PC-3 (cell line): ENCODE results near the gene DCDC1. TPM values are rescaled to one million over a fixed set of nuclear protein-coding genes. Genes with fewer than 3 reads are reported as not detected.

Source experiments
- ATAC-seq: fragments of 200-7000 bp; cut with Tn5 transposase; 2 replicates; pipeline ENCODE4 v1.9.1; 2020; ENCODE audit warnings: mild to moderate bottlenecking, moderate library complexity
- BruUV-seq: library from RNA; stranded (reverse); fragments of 400-500 nt; replicated peaks from 2 replicates; lab custom pipeline; 2021; lab: Mats Ljungman, UMichigan
- CTCF ChIA-PET: fragments of 300-600 bp; sonication (Branson Sonifier 250); formaldehyde crosslinking; loops from one replicate; lab custom pipeline; 2022; ENCODE audit warnings: antibody characterized with exemption; lab: Charles Lee
- POLR2A ChIA-PET: fragments of 300-600 bp; sonication (Branson Sonifier 250); formaldehyde crosslinking; loops from one replicate; lab custom pipeline; 2022; ENCODE audit warnings: antibody characterized with exemption; ENCODE audit not compliant: unreplicated experiment; lab: Charles Lee
- DNase-seq: peaks from one replicate; pipeline ENCODE4 v3.0.0-alpha.2; 2015
- H2AFZ ChIP-seq: fragments of 300-600 bp; sonication (generic); 2 replicates; pipeline ENCODE4 v1.6.0; 2016; ENCODE audit warnings: antibody characterized with exemption, low read length
- H3F3A ChIP-seq: fragments of 300-600 bp; sonication (generic); one replicate; pipeline ENCODE4 v1.6.0; 2017; ENCODE audit warnings: antibody characterized with exemption, low read length, control low read depth, mild to moderate bottlenecking; ENCODE audit not compliant: unreplicated experiment
- H3K27ac ChIP-seq: fragments of 300-600 bp; sonication (generic); 2 replicates; pipeline ENCODE4 v1.5.1; 2016; ENCODE audit warnings: mild to moderate bottlenecking, low read length
- H3K27me3 ChIP-seq: fragments of 300-600 bp; sonication (generic); 2 replicates; pipeline ENCODE4 v1.6.1; 2016; ENCODE audit warnings: low read length, mixed read lengths
- H3K36me3 ChIP-seq: fragments of 300-600 bp; sonication (generic); 2 replicates; pipeline ENCODE4 v1.6.1; 2016; ENCODE audit warnings: low read depth, mixed run types, low read length, mixed read lengths
- H3K4me1 ChIP-seq: fragments of 300-600 bp; sonication (generic); 2 replicates; pipeline ENCODE4 v1.5.1; 2016; ENCODE audit warnings: low read length; ENCODE audit not compliant: insufficient read depth
- H3K4me2 ChIP-seq: fragments of 300-600 bp; sonication (generic); 2 replicates; pipeline ENCODE4 v1.6.0; 2016; ENCODE audit warnings: low read length
- H3K4me3 ChIP-seq: fragments of 300-600 bp; sonication (generic); 2 replicates; pipeline ENCODE4 v1.5.1; 2016; ENCODE audit warnings: mild to moderate bottlenecking, low read length, mixed read lengths
- H3K79me2 ChIP-seq: fragments of 300-600 bp; sonication (generic); 2 replicates; pipeline ENCODE4 v1.6.1; 2017; ENCODE audit warnings: low read length, mixed read lengths
- H3K9ac ChIP-seq: fragments of 300-600 bp; sonication (generic); 2 replicates; pipeline ENCODE4 v1.6.0; 2016; ENCODE audit warnings: mild to moderate bottlenecking, low read length
- H3K9me2 ChIP-seq: fragments of 300-600 bp; sonication (generic); replicated peaks from 2 replicates; pipeline ENCODE4 v1.6.1; 2016; ENCODE audit warnings: mixed run types, low read length, mixed read lengths
- H3K9me3 ChIP-seq: fragments of 300-600 bp; sonication (generic); 2 replicates; pipeline ENCODE4 v1.6.1; 2016; ENCODE audit warnings: low read length, mixed read lengths
- H4K20me1 ChIP-seq: fragments of 300-600 bp; sonication (generic); 2 replicates; pipeline ENCODE4 v1.6.1; 2016; ENCODE audit warnings: low read length, mixed read lengths
- CTCF ChIP-seq: fragments of 300-600 bp; sonication (generic); conservative IDR thresholded peaks from 2 replicates; pipeline ENCODE4 v1.5.1; 2017; ENCODE audit warnings: antibody characterized with exemption, low read depth, mild to moderate bottlenecking, low read length
- EZH2 ChIP-seq: fragments of 300-600 bp; sonication (generic); IDR thresholded peaks from one replicate; pipeline ENCODE4 v1.6.1; 2017; ENCODE audit warnings: antibody characterized with exemption, mild to moderate bottlenecking, low read length; ENCODE audit not compliant: unreplicated experiment
- EZH2phosphoT487 ChIP-seq: fragments of 300-600 bp; sonication (generic); IDR thresholded peaks from 2 replicates; pipeline ENCODE4 v1.6.1; 2018; ENCODE audit warnings: mild to moderate bottlenecking, antibody characterized with exemption, low read length, borderline replicate concordance
- intact Hi-C: fragments of 100-400 bp; cut with micrococcal nuclease; formaldehyde crosslinking; loops from 2 replicates; pipeline ENCODE4 v1.9.0; 2023
- total RNA-seq: library from RNA; depleted of rRNA; stranded (reverse); fragments of >200 nt; gene quantifications from 2 replicates; pipeline ENCODE4 v1.2.3, GENCODE V29; 2014

Gene DCDC1
- total RNA-seq, 1 experiment from 2014 or later: not detected

- no peak overlapping the region for H3K27ac ChIP-seq
- intact Hi-C loops: no loop called here
- H2AFZ ChIP-seq: no peak overlapping the region
- no peak for TF ChIP-seq EZH2phosphoT487
- TF ChIP-seq EZH2: no peak
- TF ChIP-seq CTCF: no peak
- H3K9me2 ChIP-seq: no peaks in the 10 kb centered on the region
- no peak overlapping the region for H3K4me3 ChIP-seq
- ATAC-seq (no peak), DNase-seq (no peak)
- H3K4me2 ChIP-seq: no peak overlapping the region
- ChIA-PET POLR2A (no interaction called here), CTCF (no interaction called here)
- peaks cover 8% of the 10 kb centered on the region; the same call in 1 of the 2 replicates for H3K27me3 ChIP-seq
- no peak overlapping the region for H3K9ac ChIP-seq
- no TSS peak for BruUV-seq
- no peaks in the 10 kb centered on the region for H3K4me1 ChIP-seq
- no peaks in the 10 kb centered on the region for H3F3A ChIP-seq
- no peaks in the 10 kb centered on the region for H3K9me3 ChIP-seq
- no peaks in the 10 kb centered on the region for H3K79me2 ChIP-seq
- no peaks in the 10 kb centered on the region for H3K36me3 ChIP-seq
- H4K20me1 ChIP-seq: no peaks in the 10 kb centered on the region
Observed at GRCh38 chr11:31026315-31026714, 343.2 kb downstream of the DCDC1 start.

- no peak overlapping the region for H3K9ac ChIP-seq
- ATAC-seq (no peak), DNase-seq (no peak)
- no peaks in the 10 kb centered on the region for H3K4me1 ChIP-seq
- POLR2A ChIA-PET: no interaction called here
- no peak overlapping the region for H3K4me2 ChIP-seq
- H3K9me2 ChIP-seq: no peaks in the 10 kb centered on the region
- H3K27ac ChIP-seq: no peak overlapping the region
- 0 out of 2 replicates have a peak, but pooled peaks cover 3% of the 10 kb centered on the region for H3K27me3 ChIP-seq
- H3K9me3 ChIP-seq: no peaks in the 10 kb centered on the region
- intact Hi-C loops: no loop called here
- no peaks in the 10 kb centered on the region for H3F3A ChIP-seq
- BruUV-seq: no TSS peak
- no peaks in the 10 kb centered on the region for H3K36me3 ChIP-seq
- H2AFZ ChIP-seq: no peak overlapping the region
- CTCF ChIA-PET: no interaction called here
- TF ChIP-seq EZH2phosphoT487 (no peak), CTCF (no peak), EZH2 (no peak)
- no peaks in the 10 kb centered on the region for H4K20me1 ChIP-seq
- H3K79me2 ChIP-seq: no peaks in the 10 kb centered on the region
- H3K4me3 ChIP-seq: no peak overlapping the region
Observed at GRCh38 chr11:31022080-31022479, 347.5 kb downstream of the DCDC1 start.

- Histone ChIP-seq H3K9me2 (no peaks in the 10 kb centered on the region), H3K36me3 (no peaks in the 10 kb centered on the region), H4K20me1 (no peaks in the 10 kb centered on the region), H3K27ac (no peak overlapping the region), H3K9ac (no peak overlapping the region), H3K9me3 (no peaks in the 10 kb centered on the region), H2AFZ (no peak overlapping the region), H3F3A (no peaks in the 10 kb centered on the region), H3K27me3 (no peaks in the 10 kb centered on the region), H3K4me3 (no peak overlapping the region), H3K79me2 (no peaks in the 10 kb centered on the region), H3K4me2 (no peak overlapping the region), H3K4me1 (no peaks in the 10 kb centered on the region)
- ChIA-PET POLR2A (interaction anchor here (0.6 kb wide), 1 partner anchor 829 kb away, joined by 8 read pairs; no protein-coding TSS in a partner anchor), CTCF (no interaction called here)
- no peak for TF ChIP-seq EZH2phosphoT487
- no peak for TF ChIP-seq EZH2
- TF ChIP-seq CTCF: no peak
- no TSS peak for BruUV-seq
- intact Hi-C loops: loop anchor here (2.0 kb wide), 1 partner anchor 25 kb away; no protein-coding TSS in a partner anchor
- DNase-seq (no peak), ATAC-seq (no peak)
Observed at GRCh38 chr11:31019786-31020185, 349.8 kb downstream of the DCDC1 start.
